Activated effector memory CD4-positive, alpha-beta T cell treated with anti-CD3 and anti-CD28 coated beads, Interleukin-2, amount 50 U/mL, for 16 hours (primary cell): ENCODE results near the gene GRID1.

Experiments
- DNase-seq: peaks from one replicate; pipeline ENCODE4 v3.0.0-alpha.2; 2020

GRID1 gene

DNA sequence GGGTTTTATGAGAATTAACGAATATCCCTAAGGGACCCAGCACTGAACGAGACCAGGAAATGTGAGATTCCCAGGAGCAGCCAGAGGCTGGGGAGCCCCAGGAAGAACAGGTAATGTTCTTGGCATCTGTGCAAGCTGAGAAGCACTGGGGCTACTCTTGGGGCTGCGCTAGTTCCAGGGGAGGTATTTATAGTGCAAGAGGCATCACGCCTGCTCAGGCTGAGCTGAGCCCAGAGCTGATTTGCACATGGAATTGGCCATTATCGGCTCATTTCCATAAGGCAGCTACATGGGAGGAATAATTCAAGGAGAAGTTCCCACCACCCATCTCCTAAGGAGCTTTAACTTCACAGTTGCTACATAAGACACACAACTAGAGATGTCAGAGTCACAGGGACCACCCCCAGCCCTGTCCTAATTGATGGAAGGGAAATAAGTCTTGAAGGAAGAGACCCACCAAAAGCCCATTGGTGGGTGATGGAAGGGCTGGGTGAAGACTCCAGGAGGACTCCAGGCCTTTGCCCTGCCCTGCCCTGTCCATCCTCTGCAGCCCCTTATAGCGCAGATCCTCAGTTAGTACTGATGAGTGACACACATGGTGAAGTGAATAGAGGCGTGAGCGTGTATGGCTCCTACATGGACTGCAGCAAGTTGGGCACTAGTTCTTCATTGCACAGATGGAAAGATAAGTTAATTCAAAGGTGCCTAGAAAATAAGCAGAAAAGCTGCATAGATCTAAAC lies 178.9 kb downstream of the GRID1 start:
- DNase-seq = peak; percentile 19

DNA sequence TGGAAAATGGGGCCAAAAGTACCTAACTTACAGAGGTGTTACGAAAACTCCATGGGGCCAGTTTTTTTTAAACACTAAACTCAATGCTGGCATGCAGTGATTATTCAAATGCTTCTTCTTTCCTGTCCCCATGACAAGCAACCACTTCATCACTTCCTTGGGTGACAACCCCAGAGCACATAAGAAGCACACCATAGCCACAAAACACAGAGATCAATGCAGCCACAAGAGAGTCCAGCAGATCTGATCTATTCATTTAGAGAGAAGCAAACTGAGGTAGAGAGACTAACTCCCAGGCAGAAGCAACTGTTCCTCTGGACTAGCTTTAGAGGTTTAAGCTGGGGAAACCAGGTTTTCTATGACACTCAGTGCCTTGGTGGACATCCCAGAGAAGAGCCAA lies 180.0 kb downstream of the GRID1 start:
- no peak for DNase-seq

DNA sequence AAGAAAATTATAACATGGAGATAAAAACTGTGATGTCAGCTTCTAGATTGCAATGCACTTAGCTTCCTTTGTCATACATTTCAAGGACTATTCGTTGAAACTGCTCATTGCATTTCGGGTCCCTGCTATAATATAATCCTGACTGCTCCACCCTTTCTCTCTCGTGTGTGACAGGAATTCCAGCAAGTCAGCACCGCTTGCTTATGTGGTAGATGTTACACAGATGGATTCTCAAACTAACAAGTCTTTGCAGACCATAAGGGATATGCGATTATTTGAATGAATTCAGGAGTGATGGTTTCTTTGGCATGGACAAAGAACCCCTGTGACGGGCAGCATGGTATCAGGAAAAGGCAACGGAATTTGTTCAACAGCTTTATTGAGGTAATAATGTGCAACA lies 184.0 kb downstream of the GRID1 start:
- peak; percentile 2 for DNase-seq

DNA sequence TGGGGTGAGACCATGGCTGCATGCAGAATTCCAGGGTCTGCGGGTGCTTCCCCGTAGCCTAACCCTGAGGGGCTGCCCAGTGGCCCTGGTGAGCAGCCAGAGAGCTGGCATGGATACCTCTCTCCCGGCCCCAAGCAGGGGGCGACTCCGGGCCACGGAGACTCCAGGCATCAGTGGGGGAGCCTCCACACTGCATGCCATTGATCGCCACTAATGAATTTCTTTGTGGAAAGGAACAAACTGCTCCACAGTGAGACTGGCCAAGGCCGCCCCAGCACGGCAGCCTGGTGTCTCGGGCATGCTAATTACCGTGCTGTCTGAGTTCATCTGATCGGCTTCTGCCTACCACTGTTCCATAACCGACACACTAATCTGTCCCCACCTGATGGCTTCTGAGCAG lies 184.4 kb downstream of the GRID1 start:
- DNase-seq = peak; percentile 36

DNA sequence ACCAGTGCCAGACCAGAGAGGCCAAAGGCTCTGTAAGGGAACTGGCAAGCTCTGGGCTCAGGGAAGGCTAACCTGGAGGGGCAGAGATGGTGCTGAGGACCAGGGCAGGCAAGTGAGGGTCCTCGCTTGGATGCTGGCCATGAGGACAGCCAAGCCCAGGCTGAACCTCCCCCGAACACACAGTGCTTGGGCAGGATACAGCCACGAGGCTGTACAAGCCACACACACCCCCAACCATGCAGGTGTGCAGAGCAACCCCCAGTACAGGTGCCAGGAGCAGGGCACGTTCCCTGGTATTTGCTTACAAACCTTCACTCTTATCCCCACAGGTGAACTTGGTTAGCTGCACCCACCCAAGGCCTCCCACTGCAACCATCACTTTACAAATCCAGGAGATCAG lies 185.7 kb downstream of the GRID1 start:
- DNase-seq = peak; percentile 52

DNA sequence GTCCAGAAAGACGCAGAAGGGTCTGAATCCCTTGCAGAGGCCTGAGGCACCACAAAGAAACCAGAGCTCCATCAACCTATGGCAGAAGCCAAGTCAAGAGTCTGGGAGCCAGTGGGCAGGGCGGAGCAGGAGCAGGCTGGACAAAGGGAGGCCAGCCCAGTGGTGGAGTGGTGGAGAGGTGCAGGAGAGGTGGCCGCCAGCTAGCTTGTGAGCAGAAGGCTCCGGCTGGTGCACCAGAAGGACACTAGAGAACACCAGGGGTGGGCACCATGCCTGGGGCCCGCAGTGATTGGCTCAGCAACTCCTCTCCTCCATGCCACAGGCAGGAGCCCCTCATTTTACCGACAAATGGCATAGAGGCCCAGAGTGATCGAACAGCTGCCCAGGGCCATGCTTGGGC lies 186.6 kb downstream of the GRID1 start:
- DNase-seq = peak; percentile 46

DNA sequence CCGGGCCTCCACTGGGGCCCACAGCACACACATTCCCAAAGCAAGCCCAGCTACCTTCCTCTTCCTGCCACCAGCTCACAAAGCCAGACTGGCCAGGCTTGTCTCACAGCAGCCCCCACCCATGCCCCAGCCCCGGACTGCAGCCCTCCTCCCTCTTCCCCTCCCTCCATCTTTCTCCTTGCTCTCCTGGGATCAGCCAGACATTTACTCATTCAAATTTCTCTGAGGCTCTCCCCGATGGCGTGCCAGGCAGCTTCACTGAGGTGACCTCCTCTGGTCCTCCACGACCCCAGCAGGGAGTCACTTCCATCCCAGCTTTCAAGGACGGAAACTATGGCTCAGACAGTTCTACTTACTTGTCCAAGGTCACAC lies 187.5 kb downstream of the GRID1 start:
- peak; percentile 39 for DNase-seq

DNA sequence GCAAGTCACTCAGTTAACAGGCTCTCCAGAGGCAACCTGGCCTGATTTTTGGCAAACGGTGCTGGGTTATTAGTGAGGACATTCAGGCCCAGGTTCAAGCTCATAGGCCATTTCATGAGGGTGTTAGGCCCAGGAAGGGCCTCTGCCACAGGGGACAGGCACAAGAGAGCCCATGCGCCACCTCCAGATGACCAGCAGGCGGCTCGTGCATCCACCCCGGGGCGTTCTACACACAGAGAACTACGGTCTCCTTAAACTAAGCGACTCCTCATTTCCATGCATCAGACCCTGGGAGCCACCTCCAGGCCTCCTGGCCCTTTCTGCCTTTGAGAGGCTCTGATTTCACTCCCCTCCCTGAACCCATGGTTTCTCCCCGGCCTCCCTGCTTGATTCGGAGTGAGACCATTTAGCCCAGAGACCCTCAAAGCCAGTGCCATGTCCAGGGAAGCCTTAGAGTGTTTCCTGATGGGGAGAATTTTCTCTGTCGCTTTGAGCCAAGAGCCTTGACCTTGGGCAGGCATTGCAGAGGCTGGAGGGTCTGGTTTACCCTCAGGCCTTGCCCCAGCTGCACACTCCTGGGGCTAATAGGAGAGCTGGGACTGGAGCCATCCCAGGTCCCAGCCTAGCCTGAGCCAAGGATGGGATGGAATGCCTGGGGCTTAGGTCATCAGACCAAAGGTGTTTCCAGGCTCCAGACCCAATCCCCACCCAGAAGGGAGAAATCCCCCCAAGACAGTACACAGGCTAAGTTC lies 188.0 kb downstream of the GRID1 start:
- peak; percentile 38 for DNase-seq

DNA sequence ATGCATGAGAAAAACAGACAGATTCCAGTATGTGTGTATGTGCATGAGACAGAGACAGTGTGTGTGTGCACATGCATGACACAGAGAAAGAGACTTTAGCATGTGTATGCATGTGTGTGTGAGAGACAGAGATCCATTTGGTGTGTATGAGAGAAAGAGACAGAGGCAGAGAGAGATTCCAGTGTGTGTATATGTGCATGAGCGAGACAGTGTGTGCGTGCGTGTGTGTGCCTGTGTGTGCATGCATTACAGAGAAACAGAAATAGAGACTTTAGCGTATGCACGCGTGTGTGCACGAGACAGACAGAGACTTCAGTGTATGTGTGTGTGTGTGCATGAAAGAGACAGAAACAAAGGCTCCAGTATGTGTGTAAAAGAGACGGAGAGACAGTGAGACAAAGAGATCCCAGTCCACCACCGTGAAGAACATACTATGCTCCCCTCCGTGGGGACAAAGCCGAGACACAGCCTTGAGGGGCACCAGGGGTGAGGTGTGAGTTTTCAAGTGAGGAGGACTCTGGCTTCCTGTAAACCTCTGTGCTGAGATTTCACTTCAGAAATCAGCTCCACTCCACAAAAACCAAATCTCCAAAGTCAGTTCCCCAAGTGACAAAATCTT lies 188.9 kb downstream of the GRID1 start:
- no peak for DNase-seq

DNA sequence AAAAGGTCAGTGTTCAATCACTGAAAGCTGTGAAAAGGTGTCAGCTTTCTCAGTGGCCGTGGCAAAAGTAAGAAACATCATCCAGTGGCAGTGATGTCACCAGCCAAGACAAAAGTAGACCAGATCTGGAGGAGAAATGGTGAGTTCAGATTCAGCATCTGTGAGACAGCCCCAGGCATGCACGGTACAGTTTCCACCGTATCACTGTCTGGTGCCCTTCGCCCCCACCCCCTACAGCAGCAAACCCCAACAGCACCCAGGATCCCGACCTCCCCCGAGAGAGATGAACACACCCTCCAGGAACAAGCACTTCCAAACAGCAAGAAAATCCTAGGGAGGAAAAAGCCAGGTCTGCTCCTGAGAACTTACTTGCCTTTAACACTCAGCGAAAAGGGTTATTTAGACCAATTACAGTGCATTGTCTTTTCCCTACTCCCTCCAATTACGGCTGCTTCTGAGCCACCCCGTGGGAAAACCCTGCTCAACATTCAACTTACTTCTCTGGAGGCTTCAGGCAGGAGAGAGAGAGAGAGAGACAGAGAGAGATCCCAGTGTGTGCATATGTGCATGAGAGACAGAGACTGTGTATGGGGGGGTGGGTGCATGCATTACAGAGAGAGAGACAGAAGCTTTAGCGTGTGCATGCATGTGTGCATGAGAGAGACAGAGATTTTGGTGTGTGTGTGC lies 189.6 kb downstream of the GRID1 start:
- peak; percentile 38 for DNase-seq

DNA sequence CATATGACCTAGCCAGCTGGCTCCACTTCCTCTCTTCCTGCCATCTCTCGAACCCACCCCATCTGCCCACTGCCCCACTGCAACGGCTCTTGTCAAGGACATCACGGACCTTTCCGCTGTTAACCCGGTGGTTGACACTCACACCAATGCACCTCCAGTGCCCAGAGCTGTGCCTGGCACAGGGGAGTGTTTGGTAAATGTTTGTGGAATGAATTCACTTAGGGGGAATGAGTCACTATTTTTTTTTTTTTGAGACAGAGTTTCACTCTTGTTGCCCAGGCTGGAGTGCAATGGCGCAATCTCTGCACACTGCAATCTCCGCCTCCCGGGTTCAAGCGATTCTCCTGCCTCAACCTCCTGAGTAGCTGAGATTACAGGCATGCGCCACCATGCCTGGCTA lies 191.1 kb downstream of the GRID1 start:
- DNase-seq = peak; percentile 30

DNA sequence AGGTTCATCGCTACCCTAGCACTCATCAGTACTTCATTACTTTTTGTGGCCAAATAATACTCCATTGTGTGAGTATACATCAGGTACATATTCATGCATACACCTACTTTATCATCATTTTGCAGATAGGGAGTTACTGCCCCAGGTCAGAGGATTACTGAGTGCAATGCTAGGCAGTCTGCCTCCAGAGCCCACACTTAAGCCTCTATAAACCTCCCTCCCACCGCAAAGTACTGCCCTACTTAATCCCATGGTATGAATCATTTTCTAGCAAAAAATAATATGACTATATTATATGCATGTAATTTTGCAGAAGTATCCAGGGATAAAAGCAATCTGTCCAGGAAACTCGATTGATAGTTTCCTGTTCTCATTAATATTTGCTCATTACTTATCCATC lies 194.3 kb downstream of the GRID1 start:
- DNase-seq = no peak

DNA sequence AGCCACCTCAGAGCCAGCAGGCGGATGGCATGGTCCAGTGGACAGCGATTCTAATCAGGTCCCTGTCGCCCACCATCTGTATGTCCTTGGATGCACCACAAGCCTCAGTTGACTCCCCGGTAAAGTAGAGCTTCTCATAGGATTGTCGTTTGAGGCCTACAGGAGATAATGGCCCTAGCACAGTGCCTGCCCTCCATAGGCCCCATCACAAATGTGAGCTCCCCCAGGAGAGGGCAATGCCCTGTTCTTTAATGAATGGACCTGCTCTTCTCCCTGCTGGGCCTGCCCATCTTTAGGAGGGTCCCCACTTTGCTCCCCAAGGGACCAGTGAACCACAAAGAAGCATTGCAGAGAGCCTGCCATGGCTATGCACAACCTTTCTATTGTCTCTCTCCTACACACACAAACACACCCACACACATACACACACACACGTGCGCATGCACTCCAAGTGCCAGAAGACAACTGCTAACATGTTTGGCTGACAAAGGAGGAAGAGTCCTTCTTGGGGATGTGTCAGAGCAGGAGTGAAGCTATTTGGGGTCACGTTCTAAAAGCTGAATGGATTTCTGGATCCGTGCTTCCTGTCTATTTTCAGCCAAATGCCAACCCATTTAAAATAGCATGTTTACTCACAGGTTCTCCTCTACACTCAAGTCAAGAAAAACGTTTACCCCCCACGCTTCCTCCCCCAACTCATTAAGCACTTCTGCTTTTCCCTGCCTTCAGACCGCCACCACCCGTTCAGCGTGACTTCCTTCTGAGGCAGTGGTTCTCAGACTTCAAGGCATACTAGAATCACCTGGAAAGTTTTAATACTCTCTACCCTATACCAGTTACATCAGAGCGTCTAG lies 196.1 kb downstream of the GRID1 start:
- DNase-seq = peak; percentile 48

DNA sequence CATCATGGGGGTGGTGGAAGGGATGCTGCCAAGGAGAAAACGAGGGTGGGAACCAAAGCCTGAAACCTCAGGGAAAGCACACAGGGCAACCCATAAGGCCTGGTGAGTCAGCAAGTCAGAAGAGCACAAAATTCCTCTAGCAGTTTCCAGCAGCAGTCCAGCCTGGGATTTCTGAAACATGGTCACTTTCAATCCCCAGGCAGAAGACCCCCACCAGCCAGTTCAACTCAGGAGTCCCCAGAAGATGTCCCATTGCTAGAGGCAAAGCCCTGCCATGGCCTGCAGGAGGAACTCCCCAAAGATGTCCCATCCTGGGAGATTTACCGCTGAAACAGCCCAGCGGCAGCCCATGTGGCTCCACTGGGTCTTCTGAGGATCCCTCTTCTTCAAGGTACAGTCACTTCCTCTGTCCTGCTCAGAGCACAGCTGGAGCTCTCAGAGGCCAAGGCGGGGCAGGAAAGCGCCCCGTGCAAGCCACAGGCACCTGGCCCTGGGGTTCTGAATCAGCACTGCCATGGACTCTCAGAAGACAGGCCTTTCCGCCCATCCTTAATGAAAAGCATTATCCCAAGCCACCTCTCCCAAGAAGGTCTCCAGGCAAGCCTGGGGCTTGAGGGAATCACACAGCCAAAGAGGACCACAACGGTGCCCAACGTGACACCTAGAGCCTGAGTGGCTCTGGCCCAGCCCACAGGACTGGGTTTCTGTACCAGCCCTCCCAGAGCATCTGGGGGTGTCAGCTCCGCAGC lies 196.9 kb downstream of the GRID1 start:
- DNase-seq = peak; percentile 57

DNA sequence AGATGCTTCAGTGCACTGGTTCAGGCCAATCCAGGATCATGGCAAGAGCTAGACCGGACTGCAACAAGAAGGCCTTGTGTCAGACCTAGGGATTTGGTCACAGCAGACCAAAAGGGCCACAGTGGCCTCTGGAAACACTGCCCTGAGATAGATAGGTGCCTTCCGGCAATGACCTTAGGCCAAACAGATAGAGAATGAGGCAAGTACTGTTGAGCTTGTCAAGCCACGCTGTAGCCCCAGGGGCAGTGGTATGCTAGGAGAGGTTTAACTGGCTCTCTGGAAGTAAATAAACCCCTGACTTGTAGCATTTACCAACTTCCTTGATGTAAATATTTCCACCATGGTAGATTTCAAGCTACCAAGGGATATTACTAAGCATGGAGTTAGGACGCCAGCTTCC lies 197.5 kb downstream of the GRID1 start:
- peak; percentile 17 for DNase-seq

DNA sequence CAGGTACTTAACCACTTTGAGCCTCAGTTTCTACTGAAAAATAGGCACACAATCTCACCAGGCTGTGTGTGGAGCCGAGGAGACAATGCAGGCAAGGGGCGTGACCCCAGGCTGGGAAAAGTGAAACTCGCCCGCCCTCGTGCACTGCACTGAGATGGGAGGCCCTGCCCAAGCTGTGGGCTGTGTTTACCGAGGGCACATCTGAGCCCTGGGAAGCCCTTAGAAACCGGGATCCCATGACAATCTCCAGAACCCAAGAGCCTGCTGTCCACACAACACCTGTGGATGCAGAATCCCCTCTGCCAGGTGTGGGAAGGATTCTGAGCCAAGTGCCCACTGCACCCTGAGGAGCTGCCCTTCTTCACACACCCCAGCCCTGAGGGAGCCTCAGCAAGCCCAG lies 198.3 kb downstream of the GRID1 start:
- peak; percentile 55 for DNase-seq

DNA sequence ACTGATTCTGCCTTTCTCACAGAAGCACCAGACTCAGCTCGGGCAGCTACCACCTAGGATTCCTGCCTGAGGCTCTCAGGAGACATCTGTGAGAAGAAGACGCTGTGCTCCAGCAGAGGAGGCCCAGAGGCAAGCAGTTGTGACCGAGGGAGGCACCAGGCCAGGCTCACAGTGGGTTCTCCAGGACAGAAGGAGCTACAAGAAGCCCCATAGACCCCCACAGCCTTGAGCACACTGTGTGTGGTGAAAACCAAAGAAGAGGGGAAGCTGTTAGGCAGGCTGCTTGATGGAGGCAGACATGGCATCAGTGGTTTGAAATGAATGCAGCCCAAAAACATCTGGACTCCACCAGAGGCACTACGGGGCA lies 198.8 kb downstream of the GRID1 start:
- DNase-seq = peak; percentile 27

DNA sequence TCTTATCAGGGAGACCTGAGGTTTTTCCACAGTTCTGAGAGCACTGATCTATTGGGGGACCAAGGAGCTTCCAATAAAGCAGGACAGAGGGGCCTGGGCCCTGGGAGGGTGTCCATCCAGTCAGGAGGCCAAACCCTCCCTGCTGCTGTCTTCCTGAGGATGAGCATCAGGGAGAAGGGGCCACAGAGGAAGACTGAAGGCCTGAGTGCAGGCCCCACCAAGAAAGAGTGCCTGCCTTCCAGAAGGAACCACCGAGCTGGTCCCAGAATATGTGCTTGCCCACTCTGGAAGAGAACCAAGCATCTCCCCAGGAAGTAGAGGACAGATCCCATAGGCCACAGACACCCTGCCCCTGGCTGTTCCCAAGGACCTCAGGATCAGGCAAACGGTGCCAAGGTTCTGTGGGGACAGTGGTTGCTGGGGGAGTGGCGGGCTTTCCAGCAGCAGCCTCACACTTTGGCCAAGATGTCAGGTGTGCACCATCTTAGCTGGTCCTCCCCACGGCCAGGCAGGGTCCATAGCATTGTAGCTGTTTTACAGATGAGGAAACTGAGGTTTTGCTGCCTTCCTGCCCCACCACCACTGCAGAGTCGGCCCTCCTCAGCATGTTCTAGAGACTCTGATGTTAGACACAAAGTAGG lies 199.4 kb downstream of the GRID1 start:
- peak; percentile 43 for DNase-seq

DNA sequence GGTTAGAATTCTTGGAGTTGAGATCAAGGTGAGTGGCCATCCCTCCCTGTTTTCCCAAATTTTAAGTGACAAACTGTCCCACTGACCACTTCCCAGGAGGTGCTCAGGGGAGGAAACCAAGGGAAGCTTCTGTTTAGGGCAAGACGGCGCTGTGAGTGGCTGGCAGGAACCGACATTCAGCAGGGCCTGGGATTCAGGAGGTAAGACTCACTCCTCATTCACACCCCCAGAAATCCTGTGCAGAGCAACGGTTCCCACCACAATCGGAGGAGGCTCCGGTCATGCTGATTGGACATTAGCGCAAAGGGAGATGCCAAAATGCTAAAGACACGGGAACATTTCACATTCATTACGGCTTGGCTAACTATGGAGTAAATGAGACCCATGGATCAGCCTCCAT lies 200.9 kb downstream of the GRID1 start:
- DNase-seq = peak; percentile 22

DNA sequence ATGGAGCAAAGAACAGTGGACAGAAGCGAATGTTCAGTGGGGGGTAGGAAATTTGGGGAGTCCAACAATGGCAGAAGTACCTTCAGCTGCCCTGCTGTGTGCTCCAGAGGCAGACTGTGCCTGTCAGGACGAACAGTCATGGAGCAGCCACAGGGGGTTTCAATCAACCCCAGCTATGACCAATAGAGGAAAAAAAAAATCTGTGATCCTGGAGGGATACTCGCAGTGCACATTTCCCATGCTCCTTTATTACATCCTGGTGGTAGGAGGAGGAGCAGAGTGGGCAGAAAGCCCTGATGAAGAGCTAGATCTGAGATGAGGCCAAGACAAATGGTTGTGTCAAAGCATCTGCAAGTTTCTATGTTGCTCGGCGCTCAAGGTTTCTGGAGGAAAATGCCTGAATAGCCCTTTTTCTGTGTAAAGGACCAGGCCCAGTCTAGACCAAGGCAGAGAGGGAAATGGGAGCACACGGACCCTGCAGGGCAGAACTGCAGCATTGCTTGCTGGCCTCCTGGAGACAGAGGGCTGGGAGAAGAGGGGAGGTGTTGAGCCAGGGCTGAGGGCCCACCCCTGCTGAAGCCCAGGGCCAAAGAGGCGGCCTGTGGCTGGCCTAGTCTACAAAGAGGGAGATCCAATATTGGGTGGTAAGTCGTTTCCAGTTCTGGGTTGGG lies 201.5 kb downstream of the GRID1 start:
- peak; percentile 13 for DNase-seq
